Activated T-helper 1 cell treated with anti-CD3 and anti-CD28 coated beads, Interleukin-2, amount 50 U/mL, for 16 hours (primary cell): ENCODE measurements around the gene LAYN.
A peak's percentile ranks its signal among the peaks of the same experiment; 100 is the strongest.

Experiments used
- DNase-seq, 2 donors: peaks; one replicate each; pipeline ENCODE4 v3.0.0-alpha.2; 2020; ENCODE audit warnings: low read depth in 1 of 2, low spot score in 1 of 2

The LAYN gene

DNA sequence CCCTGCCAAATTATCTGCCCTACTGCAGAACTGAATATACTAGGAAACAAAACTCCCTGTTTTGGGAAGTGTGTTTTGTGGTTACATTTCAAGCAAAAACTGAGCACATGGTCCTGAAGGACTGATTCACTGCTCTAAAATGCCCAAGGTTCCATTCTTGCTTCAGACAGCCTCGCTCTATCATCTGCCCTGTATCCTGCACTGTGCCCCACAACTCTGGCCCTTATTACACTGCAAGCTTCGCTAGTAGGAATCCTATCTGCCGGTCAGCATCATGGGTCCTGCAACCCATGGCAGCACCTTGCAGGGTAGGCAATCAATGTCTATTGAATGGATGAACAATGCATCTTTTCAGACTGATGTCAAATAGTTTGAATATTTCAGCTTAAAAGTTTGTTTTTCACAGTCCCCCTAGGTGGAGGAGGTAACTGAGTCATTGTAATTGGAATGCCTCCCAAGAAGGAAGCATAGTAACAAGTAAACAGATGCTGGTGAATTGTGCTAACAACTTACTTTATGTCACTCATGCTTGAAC is 21.3 kb downstream of the LAYN start:
- DNase-seq = no peak

GRCh38 chr11:111562692-111563389 is 22.3 kb downstream of the LAYN start:
- DNase-seq = no peak

GRCh38 chr11:111565114-111565720 is 24.7 kb downstream of the LAYN start:
- DNase-seq = peak; percentile 22 to 33

DNA sequence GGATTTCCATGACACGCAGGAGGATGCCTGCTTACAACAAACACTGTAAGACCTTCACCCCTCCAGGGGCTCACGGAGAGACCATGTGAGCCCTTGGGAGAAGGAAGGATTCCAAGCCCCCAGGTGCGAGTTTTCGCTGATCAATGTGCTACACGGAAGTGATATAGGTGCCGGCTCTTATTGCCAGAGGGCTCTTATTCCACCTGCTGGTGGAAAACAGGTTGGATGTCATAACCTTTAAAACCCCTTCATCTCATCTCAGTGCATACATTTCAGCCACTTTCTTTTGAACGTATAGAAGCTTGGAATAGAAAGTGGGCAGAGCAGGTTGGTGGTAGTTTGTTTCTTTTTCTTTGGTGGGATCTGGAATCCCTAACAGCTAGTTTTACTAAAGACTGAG is 25.8 kb downstream of the LAYN start:
- DNase-seq = no peak

- DNase-seq = no peak
Measured at GRCh38 chr11:111569476-111569875, 29.0 kb downstream of the LAYN start.

DNA sequence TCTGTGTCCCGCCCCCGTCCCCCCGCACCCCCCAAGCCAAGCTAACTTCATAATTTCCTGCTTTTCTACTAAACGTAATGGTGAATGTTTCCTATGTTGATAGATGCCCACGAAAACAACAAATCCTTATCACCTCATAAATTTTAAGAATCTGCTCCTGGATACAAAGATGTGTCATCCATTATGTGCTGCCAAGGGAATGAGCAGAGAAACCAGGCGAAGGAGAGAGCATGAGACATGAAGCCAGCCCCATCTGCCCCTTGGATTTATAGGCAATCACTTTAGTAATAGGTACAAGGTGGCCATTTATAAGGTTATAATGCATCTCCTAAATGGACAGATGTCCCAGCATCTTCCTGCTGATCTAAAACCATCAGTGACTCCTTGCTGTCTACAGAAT is 30.3 kb downstream of the LAYN start:
- DNase-seq = no peak

DNA sequence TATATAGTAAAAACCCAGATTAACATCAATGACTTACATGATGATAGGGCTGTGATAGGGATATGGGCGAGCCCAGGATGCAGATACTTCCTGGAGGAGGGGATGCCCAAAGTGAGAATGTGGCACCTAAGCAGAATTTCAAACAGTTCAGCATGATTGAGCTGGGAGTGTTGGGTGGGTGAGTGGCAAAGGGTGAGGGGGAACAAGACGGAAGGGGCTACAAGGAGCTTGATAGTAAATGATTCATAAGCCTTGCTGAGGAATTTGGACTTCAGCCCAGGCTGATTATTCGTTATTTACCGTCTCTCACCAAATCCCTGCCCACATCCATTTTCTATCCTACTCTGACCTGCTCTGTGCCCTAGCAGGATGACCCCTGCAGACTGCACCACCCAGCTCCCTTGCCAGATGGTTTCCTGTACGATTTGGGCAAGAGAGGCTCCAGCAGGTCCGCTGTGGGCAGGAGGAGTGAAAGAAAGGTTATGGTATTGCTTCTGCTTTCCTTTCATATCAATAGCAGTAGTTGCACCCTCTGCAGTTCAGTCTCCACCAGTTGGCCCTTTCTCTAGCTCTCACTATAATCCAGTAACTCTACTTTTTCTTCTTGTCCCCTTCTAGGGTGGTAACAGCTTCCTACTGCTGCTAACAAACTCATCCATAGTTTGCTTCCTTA is 31.4 kb downstream of the LAYN start:
- no peak for DNase-seq

DNA sequence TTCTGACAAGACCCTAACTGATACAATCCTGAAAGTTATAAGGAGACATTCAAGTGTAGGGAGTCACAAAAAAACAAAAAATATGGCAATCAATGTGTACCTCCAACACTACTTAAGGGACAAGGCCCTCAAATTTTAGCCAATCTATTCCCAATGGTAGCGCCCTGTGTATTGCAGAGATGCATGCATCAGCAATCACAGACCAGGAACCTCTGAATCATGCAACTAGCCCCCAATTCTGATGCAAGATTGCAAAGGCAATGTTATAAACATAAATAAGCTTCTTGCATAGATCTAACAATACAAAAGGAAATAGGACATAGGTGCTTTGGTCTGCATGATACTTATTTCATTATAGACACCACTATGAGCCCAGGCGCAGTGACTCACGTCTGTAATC is 32.1 kb downstream of the LAYN start:
- no peak for DNase-seq

DNA sequence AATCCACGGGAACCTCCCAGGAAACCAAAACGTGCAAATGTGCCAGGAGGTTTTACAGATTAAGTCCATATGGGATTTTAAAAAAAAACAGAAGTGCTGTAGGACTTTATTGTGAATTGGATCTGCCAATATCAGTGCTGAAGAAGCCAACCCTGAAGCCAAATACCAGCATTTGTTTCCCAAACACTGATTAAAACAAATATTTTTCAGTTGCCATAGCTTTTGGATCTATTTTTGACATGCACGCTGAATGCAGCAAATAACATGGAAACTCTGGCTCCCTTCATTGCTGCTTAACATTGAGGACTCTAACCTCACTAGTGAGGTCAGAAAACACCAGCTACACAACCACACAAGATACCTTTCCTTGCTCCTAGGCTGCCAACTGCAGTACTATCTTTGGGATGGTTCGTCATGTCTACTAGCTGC is 33.3 kb downstream of the LAYN start:
- DNase-seq = no peak

GRCh38 chr11:111574373-111575225 is 34.1 kb downstream of the LAYN start:
- no peak for DNase-seq

GRCh38 chr11:111575740-111576139 is 35.2 kb downstream of the LAYN start:
- DNase-seq = no peak

DNA sequence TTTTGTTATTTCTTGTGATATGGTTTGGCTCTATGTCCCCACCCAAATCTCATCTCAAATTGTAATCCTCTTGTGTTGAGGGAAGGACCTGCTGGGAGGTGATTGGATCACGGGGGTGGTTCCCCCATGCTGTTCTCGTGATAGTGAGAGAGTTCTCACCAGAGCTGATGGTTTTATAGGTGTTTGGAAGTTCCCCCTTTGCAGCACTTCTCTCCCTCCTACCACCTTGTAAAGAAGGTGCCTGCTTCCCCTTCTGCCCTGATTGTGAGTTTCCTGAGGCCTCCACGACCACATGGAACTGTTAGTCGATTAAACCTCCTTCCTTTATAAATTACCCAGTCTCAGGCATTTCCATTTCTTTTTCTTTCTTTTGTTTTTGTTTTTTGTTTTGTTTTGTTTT is 37.3 kb downstream of the LAYN start:
- no peak for DNase-seq

DNA sequence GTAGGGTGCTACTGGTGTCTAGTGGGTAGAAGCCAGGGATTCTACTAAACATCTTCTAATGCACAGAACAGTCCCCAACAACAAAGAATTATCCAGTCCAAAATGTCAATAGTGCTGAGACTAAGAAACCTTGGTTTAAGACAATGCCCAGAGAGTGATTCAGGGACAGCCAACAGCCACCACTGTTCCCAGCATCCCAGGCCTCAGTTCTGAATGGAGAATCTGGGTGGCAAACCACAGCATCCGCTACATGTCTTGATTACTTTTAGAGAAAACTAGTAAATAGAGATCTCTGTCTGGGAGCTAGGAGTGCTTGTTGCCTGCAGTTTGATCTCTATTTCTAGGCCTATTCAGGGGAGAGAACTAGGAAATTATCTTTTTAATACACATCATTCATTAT is 40.8 kb downstream of the LAYN start:
- no peak for DNase-seq

- DNase-seq = no peak
Measured at GRCh38 chr11:111582163-111582562, 41.6 kb downstream of the LAYN start.

DNA sequence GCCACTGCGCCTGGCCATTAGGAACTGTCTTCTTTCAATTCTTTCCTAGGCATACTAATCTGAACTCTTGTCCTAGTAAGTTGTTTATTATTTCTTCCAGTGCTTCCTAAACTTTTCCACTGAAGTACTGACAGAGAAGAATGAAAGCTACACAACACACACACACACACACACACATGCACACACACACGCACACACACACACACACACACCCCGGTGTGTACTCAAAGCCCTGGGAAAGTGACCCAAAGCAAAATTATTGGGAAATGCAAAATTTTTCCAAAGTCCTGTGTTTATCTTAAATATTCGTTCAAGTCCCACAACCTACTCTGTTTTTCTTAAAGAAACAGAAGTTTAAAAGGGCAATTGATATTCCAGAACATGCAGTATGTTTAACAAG is 42.4 kb downstream of the LAYN start:
- DNase-seq = no peak

- DNase-seq = no peak
Measured at GRCh38 chr11:111585371-111585770, 44.9 kb downstream of the LAYN start.

DNA sequence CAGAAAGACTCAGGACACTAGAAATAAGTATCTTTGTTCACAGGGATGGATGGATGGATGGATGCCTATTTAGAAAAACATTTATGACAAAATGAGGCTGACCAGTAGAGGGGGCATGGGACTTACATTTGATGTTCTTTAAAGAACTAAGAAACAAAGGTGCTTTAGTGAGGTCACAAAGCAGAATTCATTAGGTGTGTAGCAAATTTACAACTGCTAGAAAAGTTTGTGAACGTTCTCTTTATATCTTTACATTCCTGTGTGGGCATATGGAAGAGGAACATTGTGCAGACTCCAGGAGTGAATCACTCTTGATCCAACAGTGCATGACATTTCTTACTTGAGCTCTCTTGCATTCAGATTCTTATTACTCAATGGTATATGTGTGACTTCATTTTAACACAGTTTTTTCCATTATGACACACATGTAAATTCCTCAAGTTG is 45.9 kb downstream of the LAYN start:
- DNase-seq = no peak

- no peak for DNase-seq
Measured at GRCh38 chr11:111589114-111589513, 48.6 kb downstream of the LAYN start.

DNA sequence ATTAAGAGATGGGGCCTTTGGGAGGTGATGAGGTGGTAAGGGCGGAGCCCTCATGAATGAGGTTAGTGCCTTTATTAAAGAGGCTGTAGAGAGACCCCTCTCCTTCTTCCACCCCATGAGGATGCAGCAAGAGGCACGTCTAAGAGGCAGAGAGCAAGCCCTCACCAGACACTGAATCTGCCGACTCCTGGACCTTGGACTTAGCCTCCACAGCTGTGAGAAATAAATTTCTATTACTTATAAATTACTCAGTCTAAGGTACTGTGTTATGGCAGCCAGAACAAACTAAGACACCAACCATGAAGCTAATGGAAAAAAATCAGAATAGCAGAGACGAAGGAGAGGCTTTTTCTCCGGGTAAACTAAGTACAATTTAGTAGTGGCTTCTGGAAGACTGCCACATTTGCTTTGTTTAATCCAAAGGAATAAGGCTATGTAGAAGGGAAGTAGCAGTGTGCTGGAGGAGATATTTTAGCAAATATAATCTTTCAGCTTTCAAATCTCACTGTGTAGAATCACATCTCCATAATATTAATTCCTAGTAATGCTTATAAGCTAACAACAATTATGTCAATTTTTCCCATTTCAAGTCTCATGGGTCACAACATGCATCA is 49.5 kb downstream of the LAYN start:
- DNase-seq = no peak

DNA sequence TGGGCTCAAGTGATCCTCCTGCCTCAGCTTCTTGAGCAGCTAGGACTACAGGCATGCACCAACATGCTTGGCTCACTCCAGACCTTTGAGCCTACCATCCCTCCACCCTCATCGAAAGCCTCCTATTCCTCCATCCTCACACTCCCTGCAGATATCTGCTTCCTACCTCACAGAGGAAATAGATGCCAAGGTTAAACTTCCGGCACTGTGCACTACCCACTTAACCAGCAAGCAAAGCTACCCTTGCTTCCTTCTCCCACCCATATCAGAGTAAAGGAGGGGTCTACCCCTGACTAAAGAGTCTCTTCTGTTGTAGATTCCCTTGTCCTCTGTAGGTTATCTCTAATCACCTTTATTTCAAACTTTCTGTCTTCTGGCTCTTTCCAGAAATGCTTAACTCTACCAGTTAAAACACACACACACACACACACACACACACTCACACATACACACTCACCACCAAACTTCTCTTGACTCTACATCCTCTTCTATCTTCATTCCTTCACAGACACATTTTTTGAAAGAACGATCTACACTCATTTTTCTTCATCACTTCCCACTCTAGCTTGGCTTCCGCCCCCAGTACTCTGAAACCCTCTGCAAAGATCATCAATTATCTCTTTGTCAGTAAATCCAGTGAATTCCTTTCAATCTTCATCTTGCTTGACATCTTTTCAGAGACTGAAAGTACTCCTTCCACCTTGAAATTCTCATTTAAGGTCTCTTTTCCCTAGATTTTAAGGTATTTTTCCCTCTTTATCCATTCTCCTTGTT is 50.9 kb downstream of the LAYN start:
- DNase-seq = no peak
